ENCODE data around the gene CERS6.
"Not testable (repeated sequence)": the region's sequence is repeated elsewhere in the genome, so short reads cannot be mapped to it uniquely, and the experiment has no call there.

CERS6 gene

DNA sequence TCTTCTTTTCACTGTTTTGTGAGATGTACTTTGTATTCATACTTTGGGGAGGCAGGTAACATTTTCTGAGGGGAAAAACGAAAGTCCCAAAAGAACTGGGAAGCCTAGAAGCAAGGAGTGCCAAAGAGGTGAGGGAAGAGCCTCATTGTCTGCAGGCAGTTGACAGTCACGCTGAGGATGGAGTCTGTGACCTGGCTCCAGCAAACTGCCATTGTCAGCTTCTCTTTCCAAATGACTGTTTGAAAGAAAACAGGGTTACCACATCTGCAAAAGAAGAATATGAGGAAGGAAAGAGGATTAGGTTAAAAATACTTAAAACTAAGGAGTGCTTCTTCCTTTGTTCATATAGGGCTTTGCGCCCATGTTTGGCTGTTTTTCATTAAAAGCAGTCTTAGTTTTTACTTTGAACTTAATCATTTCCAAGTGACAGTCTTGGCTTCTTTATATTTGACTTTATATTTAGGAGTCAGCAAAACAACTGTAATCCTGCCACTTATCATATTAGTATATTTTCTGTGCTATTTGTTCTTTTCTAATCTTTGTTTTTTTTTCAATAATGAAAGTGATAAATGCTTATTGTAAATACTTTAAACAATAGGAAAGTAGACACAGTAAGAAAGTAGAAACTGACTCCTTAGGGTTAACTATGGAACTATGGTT is 35.0 kb downstream of the CERS6 start:
- ChIA-PET POLR2A (no interaction called here), CTCF (interaction anchor here (0.8 to 0.9 kb wide), 2 partner anchors 33 to 215 kb away, joined by 3 to 5 read pairs; no protein-coding TSS in a partner anchor)
- DNase-seq (ENCODE audit: low read depth, low spot score) = no peak
- H3K4me3 ChIP-seq (ENCODE audit: low read depth, low read length) = peak overlapping the region; percentile 42
- TF ChIP-seq, protein P1, sequence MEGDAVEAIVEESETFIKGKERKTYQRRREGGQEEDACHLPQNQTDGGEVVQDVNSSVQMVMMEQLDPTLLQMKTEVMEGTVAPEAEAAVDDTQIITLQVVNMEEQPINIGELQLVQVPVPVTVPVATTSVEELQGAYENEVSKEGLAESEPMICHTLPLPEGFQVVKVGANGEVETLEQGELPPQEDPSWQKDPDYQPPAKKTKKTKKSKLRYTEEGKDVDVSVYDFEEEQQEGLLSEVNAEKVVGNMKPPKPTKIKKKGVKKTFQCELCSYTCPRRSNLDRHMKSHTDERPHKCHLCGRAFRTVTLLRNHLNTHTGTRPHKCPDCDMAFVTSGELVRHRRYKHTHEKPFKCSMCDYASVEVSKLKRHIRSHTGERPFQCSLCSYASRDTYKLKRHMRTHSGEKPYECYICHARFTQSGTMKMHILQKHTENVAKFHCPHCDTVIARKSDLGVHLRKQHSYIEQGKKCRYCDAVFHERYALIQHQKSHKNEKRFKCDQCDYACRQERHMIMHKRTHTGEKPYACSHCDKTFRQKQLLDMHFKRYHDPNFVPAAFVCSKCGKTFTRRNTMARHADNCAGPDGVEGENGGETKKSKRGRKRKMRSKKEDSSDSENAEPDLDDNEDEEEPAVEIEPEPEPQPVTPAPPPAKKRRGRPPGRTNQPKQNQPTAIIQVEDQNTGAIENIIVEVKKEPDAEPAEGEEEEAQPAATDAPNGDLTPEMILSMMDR (IDR thresholded peaks at IDR 0.05; ENCODE audit: insufficient read depth, low read length, missing control alignments) = no peak

DNA sequence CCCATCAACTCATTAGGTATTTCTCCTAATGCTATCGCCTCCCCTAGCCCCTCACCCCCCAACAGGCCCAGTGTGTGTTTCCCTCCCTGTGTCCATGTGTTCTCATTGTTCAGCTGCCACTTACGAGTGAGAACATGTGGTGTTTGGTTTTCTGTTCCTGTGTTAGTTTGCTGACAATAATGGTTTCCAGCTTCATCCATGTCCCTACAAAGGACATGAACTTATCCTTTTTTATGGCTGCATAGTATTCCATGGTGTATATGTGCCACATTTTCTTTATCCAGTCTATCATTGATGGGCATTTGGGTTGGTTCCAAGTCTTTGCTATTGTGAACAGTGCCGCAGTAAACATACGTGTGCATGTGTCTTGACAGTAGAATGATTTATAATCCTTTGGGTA is 35.7 kb downstream of the CERS6 start:
- H3K4me3 ChIP-seq (ENCODE audit: low read depth, low read length); POLR2A ChIA-PET; DNase-seq (ENCODE audit: low read depth, low spot score): not testable (repeated sequence)
- CTCF ChIA-PET = interaction anchor here (0.8 kb wide), 1 partner anchor 214 kb away, joined by 5 read pairs; no protein-coding TSS in a partner anchor

DNA sequence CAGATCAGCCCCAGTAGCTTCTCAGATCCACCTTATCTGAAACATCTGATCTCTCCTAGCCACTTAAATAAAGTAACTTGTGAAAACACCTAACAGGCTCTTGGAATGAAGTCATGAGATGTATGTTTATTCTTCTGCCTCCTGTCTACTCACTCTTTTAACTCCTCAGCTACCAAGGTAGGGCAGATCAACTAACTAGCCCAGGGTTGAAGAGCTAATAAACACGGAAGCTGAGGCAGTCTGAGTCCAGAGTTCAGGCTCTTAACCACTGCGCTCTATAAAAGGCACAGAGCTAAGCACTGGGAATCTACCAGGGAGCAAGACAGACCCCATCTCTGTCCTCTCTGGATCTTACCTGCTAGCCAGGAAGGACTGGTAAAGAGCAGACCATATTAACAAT is 37.1 kb downstream of the CERS6 start:
- H3K4me3 ChIP-seq (ENCODE audit: low read depth, low read length); DNase-seq (ENCODE audit: low read depth, low spot score); POLR2A ChIA-PET; CTCF ChIA-PET: not testable (repeated sequence)

DNA sequence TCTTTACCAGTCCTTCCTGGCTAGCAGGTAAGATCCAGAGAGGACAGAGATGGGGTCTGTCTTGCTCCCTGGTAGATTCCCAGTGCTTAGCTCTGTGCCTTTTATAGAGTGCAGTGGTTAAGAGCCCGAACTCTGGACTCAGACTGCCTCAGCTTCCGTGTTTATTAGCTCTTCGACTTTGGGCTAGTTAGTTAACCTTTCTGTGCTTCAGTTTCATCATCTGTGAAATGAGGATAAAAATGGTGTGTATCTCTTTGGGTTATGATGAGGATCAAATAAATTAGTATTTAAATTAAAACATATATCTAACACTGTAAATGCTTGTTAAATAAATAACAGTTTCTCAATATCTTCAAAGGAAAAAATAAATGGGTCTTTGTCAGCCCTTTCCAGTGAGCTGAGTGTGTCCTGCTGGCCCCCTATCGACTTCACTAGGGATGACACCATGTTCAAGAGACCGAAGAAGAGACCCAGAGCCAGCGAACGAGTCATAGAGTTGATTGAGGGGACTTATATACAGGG is 38.2 kb downstream of the CERS6 start:
- H3K4me3 ChIP-seq (ENCODE audit: low read depth, low read length) = no peak overlapping the region
- DNase-seq (ENCODE audit: low read depth, low spot score) = no peak

DNA sequence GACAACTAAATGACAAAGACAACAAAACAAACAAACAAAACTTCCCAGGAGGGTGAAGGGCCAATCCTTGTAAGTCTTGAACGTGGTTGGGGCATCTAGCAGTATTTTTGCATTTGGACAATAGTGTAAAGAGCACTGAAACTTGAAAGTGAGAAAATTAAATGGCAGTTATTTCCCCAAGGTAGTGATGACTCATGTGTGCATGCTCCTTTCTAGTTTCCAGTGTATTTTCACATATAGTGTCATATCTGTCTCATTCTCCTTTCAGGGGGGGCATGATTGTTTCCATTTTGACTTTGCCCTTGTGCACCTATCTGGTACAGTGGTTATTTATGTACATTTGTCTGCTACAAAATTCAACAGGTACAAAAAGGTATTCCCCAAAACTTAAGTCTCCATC is 39.5 kb downstream of the CERS6 start:
- H3K4me3 ChIP-seq (ENCODE audit: low read depth, low read length) = no peak overlapping the region
- POLR2A ChIA-PET = interaction anchor here (0.6 kb wide), 1 partner anchor 21 kb away, joined by 3 read pairs; no protein-coding TSS in a partner anchor
- CTCF ChIA-PET = no interaction called here

More for the DNA sequence above, 38.2 kb downstream of the CERS6 start:
- POLR2A ChIA-PET = no interaction called here
- CTCF ChIA-PET = interaction anchor here (0.6 kb wide), 1 partner anchor 10 kb away, joined by 3 read pairs; no protein-coding TSS in a partner anchor
- TF ChIP-seq, protein P1 (IDR thresholded peaks at IDR 0.05; ENCODE audit: insufficient read depth, low read length, missing control alignments) = no peak

DNA sequence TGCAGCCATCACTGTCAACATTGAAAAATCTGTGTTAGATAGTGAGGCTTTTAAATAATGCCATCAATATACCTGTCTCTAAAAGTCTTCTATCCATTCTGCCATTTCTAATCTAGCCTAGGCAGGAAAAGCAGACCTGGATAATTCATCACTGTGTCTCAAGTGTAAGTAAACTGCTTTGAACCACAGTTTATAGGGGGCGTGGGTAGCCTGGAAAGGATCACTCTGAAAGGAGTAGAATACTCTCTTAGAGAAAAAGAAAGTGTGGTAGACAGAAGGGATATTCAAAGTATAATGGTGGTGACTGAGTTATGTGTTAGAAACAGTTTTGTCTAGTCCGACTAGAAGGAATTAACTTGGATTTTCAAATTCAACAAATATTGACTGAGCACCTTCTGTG is 40.8 kb downstream of the CERS6 start:
- no peak overlapping the region for H3K4me3 ChIP-seq (ENCODE audit: low read depth, low read length)
- ChIA-PET POLR2A (no interaction called here), CTCF (interaction anchor here (1.3 kb wide), 1 partner anchor 16 kb away, joined by 3 read pairs; no protein-coding TSS in a partner anchor)
- no peak for DNase-seq (ENCODE audit: low read depth, low spot score)
- TF ChIP-seq, protein P1 (IDR thresholded peaks at IDR 0.05; ENCODE audit: insufficient read depth, low read length, missing control alignments) = no peak

More for the DNA sequence above, 39.5 kb downstream of the CERS6 start:
- TF ChIP-seq, protein P1 (IDR thresholded peaks at IDR 0.05; ENCODE audit: insufficient read depth, low read length, missing control alignments) = no peak
- DNase-seq (ENCODE audit: low read depth, low spot score) = no peak

DNA sequence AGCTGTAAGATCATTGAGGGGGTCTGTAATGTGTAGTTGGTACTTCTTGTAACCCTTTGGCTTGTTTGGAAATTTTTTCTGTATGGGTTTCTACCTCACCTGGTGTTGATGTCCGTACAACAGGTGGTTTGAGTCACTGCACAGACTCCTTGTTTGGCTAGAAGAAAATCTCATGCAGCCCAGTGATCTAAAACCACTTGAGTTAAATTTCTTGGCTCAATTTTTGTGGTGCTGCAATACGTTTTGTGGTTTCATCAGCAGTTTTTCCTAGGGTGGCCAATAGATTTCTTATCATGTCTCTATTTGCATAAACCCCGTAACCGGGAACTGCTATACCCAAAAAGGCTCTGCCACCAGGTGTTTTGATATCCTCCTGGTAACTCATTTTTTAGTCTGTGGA is 43.4 kb downstream of the CERS6 start:
- DNase-seq (ENCODE audit: low read depth, low spot score) = no peak
- no peak overlapping the region for H3K4me3 ChIP-seq (ENCODE audit: low read depth, low read length)
- CTCF ChIA-PET = no interaction called here
- TF ChIP-seq, protein P1 (IDR thresholded peaks at IDR 0.05; ENCODE audit: insufficient read depth, low read length, missing control alignments) = no peak
- POLR2A ChIA-PET = no interaction called here
